Epidermal melanocyte (primary cell): ENCODE results near the gene RRP1B.
"Not testable (repeated sequence)": the region's sequence is repeated elsewhere in the genome, so short reads cannot be mapped to it uniquely, and the experiment has no call there.

Source experiments
- DNase-seq: peaks from one replicate; pipeline ENCODE4 v3.0.0; 2011; ENCODE audit warnings: low spot score; ENCODE audit not compliant: insufficient read length

RRP1B gene

DNA sequence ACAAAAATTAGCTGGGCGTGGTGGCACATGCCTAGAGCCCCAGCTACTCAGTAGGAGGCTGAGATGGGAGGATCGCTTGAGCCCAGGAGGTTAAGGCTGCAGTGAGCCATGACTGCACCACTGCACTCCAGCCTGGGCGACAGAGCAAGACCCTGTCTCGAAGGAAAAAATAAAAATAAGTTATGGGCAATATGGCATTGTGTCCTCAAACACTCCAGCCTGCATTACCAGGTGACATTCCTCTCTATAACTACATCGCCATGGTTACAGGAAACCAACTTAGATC is 40.1 kb downstream of the RRP1B start:
- not testable (repeated sequence) for DNase-seq

DNA sequence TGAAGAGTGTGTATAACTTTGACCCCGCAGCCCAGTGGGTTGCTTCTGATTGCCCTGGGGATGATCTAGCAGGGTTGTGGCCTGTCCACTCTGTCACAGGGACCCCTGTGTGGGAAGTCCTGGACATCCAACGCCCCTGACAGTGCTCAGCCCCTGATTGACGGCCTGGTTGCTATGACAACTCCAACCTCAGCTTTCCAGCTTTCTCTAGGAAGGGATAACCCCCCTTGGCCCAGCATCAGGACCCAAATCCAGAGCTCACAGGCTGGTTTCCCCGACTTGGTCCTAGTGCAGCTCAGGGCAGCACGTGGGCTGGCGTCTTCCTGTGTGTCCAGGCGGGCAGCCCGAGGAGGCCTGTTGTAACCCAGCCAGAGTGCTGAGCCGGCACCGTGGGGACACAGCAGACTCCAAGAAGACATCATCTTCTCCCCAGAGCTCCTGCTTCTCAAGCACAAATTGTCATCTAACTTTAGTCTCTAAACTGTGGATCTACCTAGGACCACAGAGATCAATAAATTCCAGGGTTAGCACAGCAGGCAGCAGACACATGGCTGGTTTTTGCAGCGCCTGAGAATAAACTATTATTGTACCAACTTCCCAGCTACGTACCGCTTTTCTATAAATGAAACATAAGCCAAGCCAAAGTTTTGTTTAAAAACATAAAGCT is 40.7 kb downstream of the RRP1B start:
- DNase-seq = no peak

DNA sequence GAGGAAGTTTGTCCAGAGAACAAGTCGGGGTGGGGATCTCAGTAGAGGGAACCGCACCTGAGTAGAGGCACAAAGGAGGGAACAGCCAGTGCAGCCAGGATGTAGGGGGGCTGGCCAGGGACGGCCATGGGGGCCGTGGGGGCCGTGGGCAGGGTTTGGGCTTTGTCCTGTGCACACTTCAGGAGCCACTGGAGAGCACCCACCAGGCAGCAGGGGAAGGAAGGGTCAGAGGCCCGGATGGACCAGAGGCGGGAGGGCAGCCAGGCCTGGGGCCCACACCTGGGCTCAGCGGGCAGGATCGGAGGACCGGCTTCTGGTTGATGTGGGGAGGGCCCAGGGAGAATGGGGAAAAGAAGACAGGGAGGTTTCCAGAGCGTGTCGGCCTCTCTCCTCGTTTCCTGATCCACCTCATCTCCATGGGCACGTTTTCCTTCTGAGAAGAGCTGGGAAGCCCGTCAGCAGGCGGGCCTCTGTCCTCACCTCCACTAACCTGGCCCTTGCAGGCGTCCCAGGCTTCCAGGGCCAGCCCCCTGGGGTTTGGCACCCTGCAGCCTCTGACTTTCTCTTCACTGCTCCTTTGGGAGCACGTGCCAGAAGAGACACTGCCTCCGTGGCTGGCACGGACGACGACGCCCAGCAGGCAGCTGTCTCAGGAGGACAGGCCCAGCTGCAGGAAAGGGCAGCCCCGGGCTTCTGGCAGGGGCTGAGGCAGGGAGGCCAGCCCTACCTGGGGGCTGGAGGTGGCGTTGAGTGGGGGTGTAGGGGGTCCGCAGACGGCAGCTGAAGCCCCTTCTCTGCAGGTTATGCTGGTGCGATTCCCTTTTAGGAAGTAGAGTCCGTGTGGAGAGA is 42.8 kb downstream of the RRP1B start:
- no peak for DNase-seq

DNA sequence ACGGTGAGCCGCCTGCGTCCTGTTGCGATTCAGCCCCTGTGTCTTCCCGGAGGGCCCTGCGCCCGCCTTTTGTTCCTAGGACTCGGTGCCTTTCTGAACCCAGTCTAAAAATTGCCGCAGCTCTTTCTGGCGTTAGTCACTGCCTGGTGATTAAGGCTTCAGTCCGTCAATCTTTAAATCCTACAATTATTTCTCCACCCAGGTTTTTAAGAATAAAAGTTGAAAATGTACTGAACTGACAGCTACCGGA is 43.4 kb downstream of the RRP1B start:
- DNase-seq = no peak

DNA sequence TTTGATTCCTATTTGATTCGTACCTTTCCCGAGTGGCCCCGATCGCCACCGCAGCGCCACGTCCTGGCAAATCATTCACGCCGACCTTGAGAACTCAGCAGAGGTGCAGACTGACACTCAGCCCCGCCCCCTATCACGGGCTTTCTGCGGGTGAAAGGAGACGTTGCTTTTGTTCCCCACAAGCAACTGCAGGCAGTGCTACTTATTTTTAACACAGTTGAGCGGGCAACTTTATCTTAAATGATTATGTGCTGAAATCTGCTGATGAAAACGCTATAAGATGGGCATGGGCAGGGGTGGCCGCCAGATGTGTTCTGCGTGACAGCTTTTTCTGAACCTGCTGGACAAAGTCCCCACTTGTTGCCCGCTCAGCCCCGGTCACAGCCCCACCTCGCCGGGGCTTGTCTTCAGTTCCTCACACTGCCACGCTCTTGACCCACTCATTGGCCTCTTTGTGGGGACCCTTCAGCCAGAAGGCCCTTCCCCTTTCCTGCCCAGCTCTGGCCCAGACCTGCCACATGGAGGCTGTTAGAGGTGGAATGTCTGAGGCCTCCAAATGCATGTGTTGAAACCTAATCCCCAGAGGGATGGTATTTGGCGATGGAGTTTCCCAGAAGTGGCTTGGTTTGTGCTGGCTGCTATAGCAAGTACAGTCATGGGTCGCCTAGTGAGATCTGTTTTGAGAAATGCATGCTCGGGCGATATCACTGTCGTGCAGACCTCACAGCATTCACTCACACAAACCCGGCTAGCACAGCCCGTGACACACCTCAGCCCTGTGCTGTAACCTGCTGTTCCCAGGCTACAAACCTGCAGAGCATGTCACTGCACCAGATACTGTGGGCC is 43.9 kb downstream of the RRP1B start:
- DNase-seq = no peak

DNA sequence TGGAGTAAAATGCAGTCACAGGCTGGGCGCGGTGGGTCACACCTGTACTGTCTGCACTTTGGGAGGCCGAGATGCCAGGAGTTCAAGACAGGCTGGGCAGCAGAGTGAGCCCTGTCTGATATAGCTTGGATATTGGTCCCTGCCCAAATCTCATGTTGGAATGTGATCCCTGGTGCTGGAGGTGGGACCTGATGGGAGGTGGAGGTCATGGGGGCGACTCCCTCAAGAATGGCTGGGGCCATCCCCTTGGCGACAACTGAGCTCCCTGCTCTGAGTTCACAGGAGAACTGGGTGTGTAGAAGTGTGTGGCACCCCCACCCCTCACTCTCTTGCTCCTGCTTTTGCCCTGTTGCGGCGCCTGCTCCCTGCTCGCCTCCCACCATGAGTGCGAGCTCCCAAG is 48.1 kb downstream of the RRP1B start:
- DNase-seq = no peak

DNA sequence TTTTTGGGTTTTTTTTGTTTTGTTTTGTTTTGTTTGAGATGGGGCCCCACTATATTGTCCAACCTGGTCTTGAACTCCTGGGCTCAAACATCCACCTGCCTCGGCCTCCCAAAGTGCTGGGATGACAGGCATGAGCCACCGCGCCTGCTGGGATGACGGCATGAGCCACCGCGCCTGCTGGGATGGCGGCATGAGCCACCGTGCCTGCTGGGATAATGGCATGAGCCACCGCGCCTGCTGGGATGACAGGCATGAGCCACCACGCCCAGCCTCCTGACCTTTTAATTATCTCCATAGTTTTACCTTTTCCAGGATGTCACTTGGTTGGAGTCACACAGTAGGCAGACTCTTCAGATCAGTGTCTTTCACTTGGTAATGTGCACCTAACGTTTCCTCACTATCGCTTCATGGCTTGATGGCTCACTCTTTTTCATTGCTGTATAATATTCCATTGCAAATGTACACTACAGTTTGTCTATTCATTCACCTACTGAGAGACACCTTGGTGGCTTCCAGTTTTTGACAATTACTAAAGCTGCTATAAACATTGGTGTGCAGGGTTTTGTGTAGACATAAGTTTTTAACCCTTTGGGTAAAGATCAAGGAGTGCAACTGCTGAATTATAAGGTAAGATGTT is 49.5 kb downstream of the RRP1B start:
- DNase-seq = no peak

DNA sequence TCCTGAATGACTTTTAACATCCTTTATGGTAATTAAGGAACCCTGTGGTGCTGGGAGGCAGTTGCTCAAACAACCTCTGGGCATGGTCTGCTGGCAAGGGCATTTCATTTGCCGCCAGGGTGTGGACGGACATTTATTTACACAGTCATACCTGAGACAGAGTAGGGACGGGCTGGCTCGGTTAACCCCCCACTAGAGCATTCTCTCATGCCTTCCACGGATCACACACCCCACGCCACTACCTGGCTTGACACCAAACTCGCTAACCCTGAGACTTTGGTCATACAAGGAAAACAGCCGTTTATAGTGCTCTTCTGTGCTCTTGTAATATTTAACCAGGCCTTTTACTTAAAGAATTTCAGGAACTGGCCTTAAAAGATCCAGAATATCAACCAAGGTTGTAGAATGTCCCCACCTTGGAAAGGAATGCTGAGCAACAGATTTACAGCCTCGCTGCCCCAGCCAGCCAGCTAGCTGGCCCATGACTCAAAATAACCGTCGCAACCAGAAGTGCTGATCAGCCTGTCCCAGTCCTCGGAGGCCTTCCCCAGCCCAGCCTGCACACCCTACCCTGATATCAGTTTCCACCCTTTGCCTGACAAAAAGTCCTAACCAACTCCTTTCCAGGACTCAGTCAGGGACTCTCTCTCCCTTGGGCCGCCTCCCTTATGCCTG is 53.0 kb downstream of the RRP1B start:
- DNase-seq = no peak

DNA sequence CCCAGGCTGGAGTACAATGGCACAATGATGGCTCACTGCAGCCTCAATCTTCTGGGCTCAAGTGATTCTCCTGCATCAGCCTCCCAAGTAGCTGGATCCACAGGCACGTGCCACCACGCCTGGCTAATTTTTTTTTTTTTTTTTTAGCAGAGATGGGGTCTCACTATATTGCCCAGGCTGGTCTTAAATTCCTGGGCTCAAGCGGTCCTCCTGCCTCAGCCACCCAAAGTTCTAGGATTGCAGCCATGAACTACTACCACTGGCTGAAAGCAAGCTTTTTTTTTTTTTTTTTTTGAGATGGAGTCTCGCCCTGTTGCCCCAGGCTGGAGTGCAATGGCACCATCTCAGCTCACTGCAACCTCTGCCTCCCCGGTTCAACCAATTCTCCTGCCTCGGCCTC is 53.8 kb downstream of the RRP1B start:
- DNase-seq = not testable (repeated sequence)

DNA sequence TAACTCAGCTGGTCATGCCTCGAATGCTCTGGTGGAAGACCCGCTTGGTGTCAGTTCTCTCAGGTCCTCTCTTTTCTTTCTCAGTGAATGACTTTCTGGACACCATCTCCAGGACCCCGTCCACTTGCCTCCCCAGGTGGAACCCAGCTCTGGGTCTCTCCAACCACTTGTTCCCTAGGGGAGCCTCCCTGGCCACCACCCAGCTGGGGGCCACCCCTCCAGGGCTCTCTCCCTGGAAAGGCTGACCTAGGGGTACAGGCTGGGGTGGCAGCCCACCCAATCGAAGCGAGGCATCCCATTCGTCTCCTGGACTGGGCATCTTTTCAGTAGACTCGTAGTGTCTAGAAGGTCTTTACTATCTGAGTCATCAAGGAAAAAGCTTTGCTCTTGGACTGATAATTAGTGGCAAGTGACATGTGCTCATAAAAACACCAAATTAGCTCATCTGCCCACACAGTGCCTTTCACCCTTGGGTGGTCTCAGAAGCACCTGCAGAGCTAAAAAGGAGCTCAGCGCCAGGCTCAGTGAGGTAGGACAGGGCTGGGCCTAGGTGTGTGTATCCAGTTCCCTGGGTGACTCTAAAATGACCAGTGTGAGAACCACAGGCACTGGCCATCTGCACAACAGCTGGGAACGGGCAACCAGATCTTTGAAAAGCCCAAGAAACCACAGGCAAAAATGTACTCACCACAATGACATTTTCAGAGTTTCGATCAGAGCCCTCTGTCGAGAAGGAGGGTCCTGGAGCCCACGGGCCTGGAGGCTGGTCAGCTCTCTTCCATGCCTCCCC is 57.2 kb downstream of the RRP1B start:
- DNase-seq = peak; percentile 68

DNA sequence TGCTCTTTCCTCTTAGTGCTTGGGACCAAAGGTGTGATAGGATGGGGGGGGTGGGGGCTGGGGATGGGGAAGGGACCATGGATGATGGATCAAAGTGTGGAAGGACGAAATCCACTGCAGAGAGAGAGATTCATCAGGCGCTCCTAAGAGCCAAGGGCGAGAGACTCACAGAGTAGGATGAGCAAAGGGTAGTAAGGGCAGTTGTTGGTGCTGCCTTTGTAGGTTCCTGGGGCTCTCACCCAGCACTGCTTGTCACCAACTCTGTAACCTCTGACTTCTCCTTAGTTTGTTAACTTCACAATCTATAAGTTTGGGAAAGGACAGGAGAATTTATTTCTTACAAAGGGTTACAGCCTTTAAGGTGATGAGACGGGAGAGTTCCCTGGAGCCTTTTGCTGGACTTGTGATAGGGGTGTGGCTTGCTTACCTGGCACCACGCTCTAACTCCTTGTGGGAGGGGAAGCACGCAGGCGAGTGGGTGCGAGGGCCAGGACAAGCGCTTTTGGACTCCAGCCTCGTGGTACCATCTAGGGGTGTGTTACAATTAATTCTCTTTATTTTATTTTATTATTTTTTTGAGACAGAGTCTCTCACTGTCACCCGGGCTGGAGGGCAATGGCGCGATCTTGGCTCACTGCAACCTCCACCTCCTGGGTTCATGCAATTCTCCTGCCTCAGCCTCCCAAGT is 58.0 kb downstream of the RRP1B start:
- DNase-seq = peak; percentile 15

DNA sequence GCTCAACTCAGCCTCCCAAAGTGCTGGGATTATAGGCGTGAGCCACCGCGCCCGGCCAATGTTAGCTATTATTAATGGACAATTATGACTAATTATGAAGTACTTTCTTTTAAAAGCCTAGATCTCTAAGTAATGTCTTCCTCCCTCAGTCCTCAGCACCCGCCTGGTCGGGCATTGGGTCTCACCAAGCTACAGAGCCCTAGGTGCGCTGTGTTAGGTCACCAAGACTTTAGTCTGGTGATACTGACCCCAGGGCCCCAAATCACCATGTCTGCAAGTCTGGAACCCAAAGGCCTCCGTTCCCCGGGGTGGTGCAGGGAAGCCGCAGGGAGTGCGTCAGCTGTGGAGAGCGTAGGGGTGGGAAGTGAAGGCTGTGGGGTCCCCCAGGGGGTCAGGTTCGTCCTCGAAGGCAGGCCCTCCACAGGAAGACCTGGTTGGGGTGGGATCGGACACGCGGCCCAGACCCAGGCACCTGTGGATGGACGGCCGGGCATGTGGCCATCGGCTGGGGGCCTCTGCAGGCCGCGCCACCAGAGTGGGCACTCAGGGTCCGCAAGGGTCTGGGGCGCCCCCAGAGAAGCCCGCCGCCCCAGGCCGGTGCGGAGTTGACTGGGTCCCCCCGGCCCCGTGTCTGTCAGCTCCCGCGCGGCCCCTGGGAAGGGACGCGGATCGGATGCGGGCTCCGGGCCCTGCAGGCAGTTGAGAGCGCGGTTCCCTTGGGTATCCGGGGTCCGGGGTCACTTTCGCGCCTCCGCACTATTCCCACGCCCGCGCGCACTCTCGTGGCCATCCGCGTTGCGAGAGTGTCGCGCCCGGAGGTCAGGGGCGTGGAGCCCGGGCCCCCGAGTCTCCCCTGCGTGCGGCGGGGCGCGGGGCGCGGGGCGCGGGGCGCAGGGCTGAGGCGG is 58.9 kb downstream of the RRP1B start:
- DNase-seq = no peak

DNA sequence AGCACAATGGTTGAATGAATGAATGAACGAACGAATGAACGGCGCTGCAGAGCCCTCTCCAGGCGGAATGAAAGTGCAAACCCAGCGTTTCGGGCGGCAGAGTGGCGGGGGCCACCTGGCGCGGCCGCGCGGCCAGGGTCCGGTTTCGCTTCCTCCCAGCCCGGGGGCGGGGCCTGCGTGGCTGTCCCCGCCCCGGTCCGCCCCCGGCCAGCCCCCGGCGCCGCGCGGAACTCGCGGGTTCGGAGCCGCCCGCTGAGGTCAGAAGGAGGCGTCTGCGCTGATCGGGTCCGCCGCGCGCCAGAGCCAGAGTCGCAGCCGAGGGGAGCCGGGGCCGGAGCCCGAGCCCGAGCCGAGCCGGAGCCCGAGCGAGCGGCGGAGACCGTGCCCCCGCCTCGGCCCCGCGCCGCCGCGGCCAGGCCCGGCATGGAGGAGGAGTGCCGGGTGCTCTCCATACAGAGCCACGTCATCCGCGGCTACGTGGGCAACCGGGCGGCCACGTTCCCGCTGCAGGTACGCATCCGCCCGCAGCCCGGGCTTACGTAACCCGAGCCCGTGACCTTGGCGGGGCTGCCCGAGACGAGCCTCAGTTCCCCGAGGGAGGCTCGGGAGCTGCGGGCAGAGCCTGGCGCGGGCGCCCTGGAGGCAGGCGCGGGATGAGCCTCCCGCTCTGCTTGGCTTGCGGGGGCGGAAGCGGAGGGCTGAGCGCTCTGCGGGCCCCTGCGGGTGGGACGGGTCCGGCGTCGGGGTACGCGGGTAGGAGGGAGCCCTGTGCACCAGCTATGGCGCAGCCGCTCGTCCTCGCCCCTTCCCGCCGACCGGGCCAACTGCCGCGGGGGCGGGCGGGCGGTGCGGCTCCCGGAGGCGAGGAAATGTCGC is 59.8 kb downstream of the RRP1B start, which contains the start of gene PDXK:
PDXK (plus strand) TSS at position 258 of the 876 bp plus-strand sequence; CDS start at position 424, 166 bp downstream.
- DNase-seq = peak; percentile 20

DNA sequence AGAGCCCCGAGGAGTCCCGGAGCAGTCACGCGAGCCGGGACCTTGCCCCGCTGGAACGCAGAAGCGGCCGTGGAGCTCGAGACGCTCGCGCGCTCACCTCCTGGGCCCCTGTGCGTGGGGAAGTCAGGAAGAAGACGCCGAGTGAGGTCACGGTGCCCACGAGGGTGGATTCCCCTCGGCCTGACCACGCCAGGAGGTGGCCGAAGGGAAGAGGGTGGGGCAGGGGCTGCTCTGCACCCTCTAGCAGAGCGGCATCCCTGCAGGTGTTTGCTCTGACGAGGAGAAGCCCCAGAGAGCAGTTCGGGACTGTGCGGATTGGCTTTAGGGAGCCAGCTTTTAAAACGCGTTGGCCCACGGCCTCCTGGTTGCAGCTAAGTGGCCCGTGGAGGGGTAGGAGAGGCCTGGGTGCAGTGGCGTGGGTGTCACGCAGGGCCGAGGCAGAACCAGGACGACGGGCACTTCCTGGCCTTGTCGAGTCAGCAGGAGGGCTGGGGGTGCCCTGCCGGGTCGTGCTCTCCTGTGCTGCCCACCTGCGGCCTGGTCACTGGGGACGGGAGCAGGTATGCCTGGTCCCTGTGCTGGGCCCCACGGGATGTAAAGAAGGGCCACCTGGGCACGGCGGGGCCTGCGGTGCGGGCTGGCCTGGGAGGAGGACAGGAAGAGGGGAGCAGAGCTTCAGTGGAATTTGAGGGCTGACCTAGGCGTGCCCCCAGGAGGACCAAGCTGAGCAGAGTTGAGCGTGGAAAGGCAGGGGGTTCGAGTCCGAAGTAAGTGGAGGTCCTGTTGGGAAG is 60.6 kb downstream of the RRP1B start:
- no peak for DNase-seq

DNA sequence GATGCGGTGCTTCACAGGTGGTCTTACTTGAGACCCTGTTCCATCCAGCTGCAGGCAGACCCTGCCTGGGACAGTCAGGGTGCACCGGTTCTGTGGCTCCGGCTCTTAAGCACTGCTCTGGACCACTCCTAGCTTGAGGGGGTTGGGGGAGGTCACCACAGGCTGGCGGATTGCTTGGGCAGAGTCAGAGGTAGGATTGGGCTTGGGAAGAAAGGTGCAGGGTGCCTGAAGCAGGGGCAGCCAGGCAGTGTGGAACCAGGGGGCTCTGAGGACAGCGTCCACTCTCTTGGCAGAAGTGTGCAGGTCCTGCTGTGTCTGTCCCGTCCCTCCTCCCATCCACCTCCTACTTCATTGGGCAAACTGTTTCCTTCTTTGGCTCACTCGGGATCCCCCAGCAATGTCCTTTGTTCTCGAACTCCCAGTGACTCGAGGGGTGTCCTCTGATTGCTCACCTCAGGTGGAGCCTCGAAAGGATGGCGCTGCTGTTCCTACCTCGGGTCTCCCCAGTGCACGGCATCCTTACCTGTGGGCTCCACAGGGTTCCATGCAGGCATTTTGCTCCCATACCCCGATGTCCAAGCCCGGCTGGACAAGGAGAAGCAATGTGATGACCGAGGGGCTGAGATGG is 61.3 kb downstream of the RRP1B start:
- no peak for DNase-seq

DNA sequence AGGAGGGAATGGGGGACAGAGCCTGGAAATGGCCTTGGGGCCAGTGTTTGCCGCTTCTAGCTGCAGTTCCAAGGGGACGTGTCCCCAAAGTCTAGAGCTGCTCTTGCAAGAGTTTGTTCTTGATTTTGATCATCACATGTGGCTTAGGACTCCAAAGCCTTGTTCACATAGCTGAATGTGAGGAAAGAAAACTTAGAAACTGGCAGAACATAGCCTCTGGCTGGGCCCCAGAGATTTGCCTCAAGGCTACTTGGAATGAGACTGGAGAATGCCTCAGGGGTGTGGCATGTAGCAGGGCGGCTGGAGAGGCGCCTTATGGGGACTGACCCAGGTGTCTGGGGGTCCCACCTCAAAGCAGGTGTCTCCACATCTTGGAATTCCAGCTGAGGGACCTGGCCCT is 61.8 kb downstream of the RRP1B start:
- DNase-seq = no peak

DNA sequence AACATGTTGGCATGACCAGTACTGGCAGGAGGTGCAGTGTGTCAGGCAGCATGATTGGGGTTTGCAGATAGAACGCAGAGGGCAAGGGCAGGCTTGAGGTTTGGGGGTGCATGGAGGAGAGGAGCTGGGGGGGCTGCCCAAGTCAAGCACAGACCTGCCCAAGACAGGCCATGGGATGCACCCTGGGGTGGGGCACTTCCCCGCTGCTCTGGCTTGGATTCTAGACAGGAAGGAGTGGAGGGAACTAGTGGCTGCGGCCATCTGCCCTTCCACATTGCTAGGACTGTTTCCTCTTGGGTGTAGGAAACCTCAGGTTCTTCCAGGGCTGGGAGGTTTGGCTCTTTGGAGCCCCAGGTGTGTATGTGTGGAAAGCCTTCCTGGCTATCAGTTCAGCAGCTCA is 62.6 kb downstream of the RRP1B start:
- no peak for DNase-seq
